T-helper 17 cell (primary cell): ENCODE results near the gene POU2AF3. TPM values are rescaled to one million over a fixed set of nuclear protein-coding genes. Genes with fewer than 3 reads are reported as not detected.
"Not testable (repeated sequence)": the region's sequence is repeated elsewhere in the genome, so short reads cannot be mapped to it uniquely, and the experiment has no call there.

Experiments
- ATAC-seq: fragments of 150-1000 bp; cut with Tn5 transposase; 2 replicates; pipeline ENCODE4 v1.10.0; 2021; ENCODE audit warnings: mild to moderate bottlenecking, moderate library complexity
- DNase-seq, 3 donors: peaks; one replicate each; pipeline versions ENCODE4 v3.0.0 to v3.0.0-alpha.2; 2020 to 2021
- H3K9me3 ChIP-seq: one replicate; pipeline ENCODE4 v1.7.0; 2013; ENCODE audit warnings: low read length, mild to moderate bottlenecking; ENCODE audit not compliant: control insufficient read depth, poor library complexity, severe bottlenecking
- H3K27ac Mint-ChIP-seq: one replicate; pipeline ENCODE4 v1.8.0; 2022; ENCODE audit warnings: mild to moderate bottlenecking, moderate library complexity, mixed read lengths
- H3K27me3 Mint-ChIP-seq: one replicate; pipeline ENCODE4 v1.8.0; 2022; ENCODE audit warnings: mixed read lengths
- H3K36me3 Mint-ChIP-seq: one replicate; pipeline ENCODE4 v1.8.0; 2022; ENCODE audit warnings: low read depth, mixed read lengths
- H3K4me1 Mint-ChIP-seq: one replicate; pipeline ENCODE4 v1.8.0; 2022; ENCODE audit warnings: mild to moderate bottlenecking, mixed read lengths
- H3K4me3 Mint-ChIP-seq: one replicate; pipeline ENCODE4 v1.8.0; 2022; ENCODE audit warnings: mild to moderate bottlenecking, moderate library complexity, mixed read lengths
- total RNA-seq, 4 donors: library from RNA in 2 of 4; stranded (reverse) in 2 of 4; gene quantifications; one replicate each; pipeline ENCODE4 v1.2.3 and lab custom pipeline; 2022 to 2026

The POU2AF3 gene
- total RNA-seq, 2 donors from 2014 or later: not detected

- H3K27ac Mint-ChIP-seq: peak overlapping the region; percentile 19
- H3K4me1 Mint-ChIP-seq: peaks cover 2% of the 10 kb centered on the region
- H3K27me3 Mint-ChIP-seq: peaks cover 7% of the 10 kb centered on the region
- no peak overlapping the region for H3K4me3 Mint-ChIP-seq
- no peaks in the 10 kb centered on the region for H3K36me3 Mint-ChIP-seq
- DNase-seq (no peak), ATAC-seq (no peak)
- no peaks in the 10 kb centered on the region for H3K9me3 ChIP-seq
Observed at GRCh38 chr11:111283945-111284481, 14.3 kb upstream of the POU2AF3 start.

DNA sequence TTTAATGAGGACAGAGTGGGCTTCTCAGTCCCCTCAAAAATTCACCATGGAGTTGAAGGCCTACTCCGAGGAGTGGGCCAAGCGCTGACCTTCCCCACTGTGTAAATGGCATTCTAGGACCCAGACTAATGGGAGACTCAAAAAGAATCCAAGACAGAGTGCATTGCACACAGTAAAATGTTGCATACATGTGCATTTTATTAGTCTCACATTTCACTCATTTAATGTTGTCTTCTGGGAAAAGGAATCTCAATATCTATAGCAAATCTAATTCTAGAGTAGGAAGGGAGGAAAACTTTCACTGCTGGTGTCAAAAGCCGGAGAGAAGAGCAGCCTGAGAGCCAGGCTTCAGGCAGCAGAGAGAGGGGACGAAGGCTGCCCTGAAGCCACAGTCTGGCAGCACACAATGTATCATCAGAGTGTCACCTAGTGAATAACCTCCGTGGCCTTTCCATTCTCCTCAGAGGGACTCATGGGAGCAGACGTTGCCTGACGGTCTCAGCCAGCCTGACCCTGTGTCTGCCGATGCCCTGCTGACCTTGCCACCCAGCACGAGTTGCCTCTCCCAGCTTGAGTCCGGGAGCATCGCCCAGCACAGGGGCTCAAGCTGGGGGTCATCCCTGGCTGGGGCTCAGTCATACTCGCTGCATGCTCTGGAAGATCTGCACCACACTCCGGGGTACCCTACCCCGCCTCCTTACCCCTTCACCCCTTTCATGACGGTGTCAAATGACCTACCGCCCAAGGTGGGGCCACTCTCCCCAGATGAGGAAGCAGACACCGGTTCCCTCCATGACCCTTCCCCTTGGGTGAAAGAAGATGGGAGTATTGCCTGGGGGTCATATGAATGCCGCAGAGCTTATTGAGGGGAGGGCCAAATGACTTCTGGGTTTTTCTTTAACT lies 12.9 kb upstream of the POU2AF3 start:
- ATAC-seq: no peak
- DNase-seq: no peak
- H3K4me1 Mint-ChIP-seq: no peaks in the 10 kb centered on the region

DNA sequence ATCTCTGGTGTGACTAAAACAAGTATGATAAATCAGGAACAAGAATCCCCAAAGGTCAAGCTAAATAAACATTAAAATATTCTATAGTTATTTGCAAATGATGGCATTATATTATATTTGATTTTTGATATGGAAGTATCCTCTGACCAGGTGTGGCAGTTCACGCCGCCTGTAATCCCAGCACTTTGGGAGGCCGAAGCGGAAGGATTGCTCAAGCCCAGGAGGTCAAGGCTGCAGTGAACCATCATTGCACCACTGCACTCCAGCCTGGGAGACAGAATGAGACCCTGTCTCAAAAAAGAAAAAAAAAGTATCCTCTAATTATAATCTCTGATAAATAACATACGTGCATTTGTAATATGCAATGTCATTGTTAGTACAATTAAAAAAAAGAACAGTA lies 6.6 kb upstream of the POU2AF3 start:
- peaks cover 28% of the 10 kb centered on the region for H3K27me3 Mint-ChIP-seq
- no peak for ATAC-seq
- no peak overlapping the region for H3K27ac Mint-ChIP-seq
- DNase-seq: no peak
- no peak overlapping the region for H3K4me3 Mint-ChIP-seq
- H3K36me3 Mint-ChIP-seq: peaks cover 2% of the 10 kb centered on the region
- no peaks in the 10 kb centered on the region for H3K9me3 ChIP-seq
- H3K4me1 Mint-ChIP-seq: peaks cover 3% of the 10 kb centered on the region

More for the DNA sequence above, 12.9 kb upstream of the POU2AF3 start:
- Mint-ChIP-seq H3K27ac (no peak overlapping the region), H3K4me3 (no peak overlapping the region), H3K27me3 (peaks cover 11% of the 10 kb centered on the region), H3K36me3 (no peaks in the 10 kb centered on the region)
- H3K9me3 ChIP-seq: no peaks in the 10 kb centered on the region

DNA sequence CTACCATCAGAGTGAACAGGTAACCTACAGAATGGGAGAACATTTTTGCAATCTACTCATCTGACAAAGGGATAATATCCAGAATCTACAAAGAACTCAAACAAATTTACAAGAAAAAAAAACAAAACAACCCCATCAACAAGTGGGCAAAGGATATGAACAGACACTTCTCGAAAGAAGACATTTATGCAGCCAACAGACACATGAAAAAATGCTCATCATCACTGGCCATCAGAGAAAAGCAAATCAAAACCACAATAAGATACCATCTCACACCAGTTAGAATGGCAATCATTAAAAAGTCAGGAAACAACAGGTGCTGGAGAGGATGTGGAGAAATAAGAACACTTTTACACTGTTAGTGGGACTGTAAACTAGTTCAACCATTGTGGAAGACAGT lies 5.9 kb upstream of the POU2AF3 start:
- not testable (repeated sequence) for DNase-seq, H3K4me1 Mint-ChIP-seq, ATAC-seq, H3K4me3 Mint-ChIP-seq, H3K36me3 Mint-ChIP-seq, H3K9me3 ChIP-seq, H3K27ac Mint-ChIP-seq
- H3K27me3 Mint-ChIP-seq: peaks cover 32% of the 10 kb centered on the region

GRCh38 chr11:111296196-111296595 lies 2.1 kb upstream of the POU2AF3 start:
- Mint-ChIP-seq H3K27me3 (peaks cover 37% of the 10 kb centered on the region), H3K4me1 (peaks cover 3% of the 10 kb centered on the region), H3K27ac (no peak overlapping the region), H3K4me3 (no peak overlapping the region), H3K36me3 (peaks cover 2% of the 10 kb centered on the region)
- no peak for DNase-seq
- ATAC-seq: no peak
- H3K9me3 ChIP-seq: no peaks in the 10 kb centered on the region

DNA sequence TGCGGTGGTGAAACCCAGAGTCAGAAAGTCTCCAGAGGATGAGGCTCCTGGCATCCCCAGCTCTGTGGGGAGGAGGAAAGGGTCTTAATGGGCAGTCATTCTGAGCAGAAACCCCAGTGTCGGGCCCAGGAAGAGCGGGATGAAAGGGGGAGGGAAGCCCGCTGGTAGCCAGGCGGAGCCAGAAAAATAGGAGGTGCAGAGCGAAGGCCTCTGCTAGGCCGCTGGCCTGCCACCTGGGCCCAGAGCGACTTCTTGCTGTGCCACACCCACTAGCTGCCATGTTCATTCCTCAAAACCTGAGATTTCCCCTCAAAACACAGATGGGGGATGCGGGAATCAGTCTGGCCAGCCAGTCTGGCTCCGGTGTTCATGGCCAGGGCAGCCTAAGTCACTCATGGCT lies 650 bp upstream of the POU2AF3 start:
- no peak for ATAC-seq

GRCh38 chr11:111299101-111300026 lies 1.0 kb downstream of the POU2AF3 start:
- ATAC-seq (no peak), DNase-seq (no peak)
- peak overlapping the region; percentile 25 for H3K4me3 Mint-ChIP-seq
- H3K27ac Mint-ChIP-seq: no peak overlapping the region
- H3K36me3 Mint-ChIP-seq: peaks cover 2% of the 10 kb centered on the region
- peaks cover 43% of the 10 kb centered on the region for H3K27me3 Mint-ChIP-seq
- H3K9me3 ChIP-seq: no peaks in the 10 kb centered on the region
- peaks cover 3% of the 10 kb centered on the region for H3K4me1 Mint-ChIP-seq

More for the DNA sequence above, 650 bp upstream of the POU2AF3 start:
- Mint-ChIP-seq H3K4me1 (peaks cover 3% of the 10 kb centered on the region), H3K4me3 (peak overlapping the region; percentile 58), H3K27me3 (peaks cover 43% of the 10 kb centered on the region), H3K27ac (no peak overlapping the region), H3K36me3 (peaks cover 2% of the 10 kb centered on the region)
- DNase-seq: no peak
- H3K9me3 ChIP-seq: no peaks in the 10 kb centered on the region

GRCh38 chr11:111300569-111300968 lies 2.2 kb downstream of the POU2AF3 start:
- H3K9me3 ChIP-seq: no peaks in the 10 kb centered on the region
- Mint-ChIP-seq H3K27ac (no peak overlapping the region), H3K27me3 (peaks cover 50% of the 10 kb centered on the region), H3K4me1 (peaks cover 3% of the 10 kb centered on the region), H3K36me3 (peaks cover 2% of the 10 kb centered on the region), H3K4me3 (no peak overlapping the region)
- DNase-seq (no peak), ATAC-seq (no peak)

DNA sequence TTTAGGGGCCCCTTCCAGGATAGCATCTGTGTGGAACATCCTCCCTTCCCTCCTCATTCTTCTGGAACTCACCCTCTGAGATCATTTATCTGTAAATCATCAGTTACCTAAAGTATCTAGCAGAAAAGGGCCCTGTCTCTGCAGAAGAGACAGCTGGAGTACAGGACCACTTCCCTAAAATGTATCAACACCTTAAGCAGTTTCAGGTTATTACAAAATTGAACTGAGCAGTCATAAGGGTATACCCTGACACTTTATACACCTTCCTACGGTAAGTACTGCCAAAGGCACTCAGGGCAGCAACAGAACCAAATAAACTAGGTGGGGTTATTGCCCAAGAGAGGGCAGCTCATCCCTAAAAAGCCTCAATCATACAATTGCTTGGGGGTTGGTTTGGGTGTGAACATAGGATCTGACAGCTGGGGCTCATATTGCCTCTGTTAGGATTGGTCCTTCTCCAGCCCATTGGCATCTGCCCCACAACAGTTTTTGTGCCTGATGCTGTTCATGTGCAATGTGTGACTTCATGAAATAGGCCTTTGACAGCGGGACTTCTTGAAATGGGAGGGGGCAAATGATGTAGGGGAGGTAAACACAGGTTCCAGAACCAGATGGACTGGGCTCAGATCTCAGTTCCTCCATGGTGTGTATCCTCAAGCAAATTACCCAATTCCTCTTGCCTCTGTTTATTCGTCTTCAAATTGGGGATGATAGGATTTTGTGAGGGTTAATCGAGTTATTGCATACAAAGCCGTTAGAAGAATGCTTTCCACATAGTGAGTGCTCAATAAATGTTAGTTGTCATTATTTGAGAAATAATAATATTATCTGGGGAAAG lies 2.9 kb downstream of the POU2AF3 start:
- peaks cover 56% of the 10 kb centered on the region for H3K27me3 Mint-ChIP-seq
- peaks cover 3% of the 10 kb centered on the region for H3K4me1 Mint-ChIP-seq

GRCh38 chr11:111301842-111302118 lies 3.4 kb downstream of the POU2AF3 start:
- Mint-ChIP-seq H3K27ac (no peak overlapping the region), H3K4me1 (no peaks in the 10 kb centered on the region), H3K36me3 (no peaks in the 10 kb centered on the region), H3K4me3 (no peak overlapping the region), H3K27me3 (peaks cover 56% of the 10 kb centered on the region)
- no peak for ATAC-seq
- no peak for DNase-seq
- no peaks in the 10 kb centered on the region for H3K9me3 ChIP-seq

More for the DNA sequence above, 2.9 kb downstream of the POU2AF3 start:
- DNase-seq (no peak), ATAC-seq (no peak)
- Mint-ChIP-seq H3K36me3 (peaks cover 2% of the 10 kb centered on the region), H3K27ac (no peak overlapping the region), H3K4me3 (no peak overlapping the region)
- no peaks in the 10 kb centered on the region for H3K9me3 ChIP-seq

- H3K9me3 ChIP-seq: no peaks in the 10 kb centered on the region
- H3K4me1 Mint-ChIP-seq: no peaks in the 10 kb centered on the region
- H3K36me3 Mint-ChIP-seq: no peaks in the 10 kb centered on the region
- no peak for ATAC-seq
- no peak overlapping the region for H3K4me3 Mint-ChIP-seq
- no peak overlapping the region for H3K27ac Mint-ChIP-seq
- DNase-seq: no peak
- peaks cover 57% of the 10 kb centered on the region for H3K27me3 Mint-ChIP-seq
Observed at GRCh38 chr11:111302298-111302697, 4.0 kb downstream of the POU2AF3 start.

GRCh38 chr11:111303461-111303860 lies 5.1 kb downstream of the POU2AF3 start:
- no peak overlapping the region for H3K4me3 Mint-ChIP-seq
- no peak for ATAC-seq
- no peak overlapping the region for H3K27ac Mint-ChIP-seq
- H3K36me3 Mint-ChIP-seq: no peaks in the 10 kb centered on the region
- H3K9me3 ChIP-seq: no peaks in the 10 kb centered on the region
- H3K4me1 Mint-ChIP-seq: no peaks in the 10 kb centered on the region
- peaks cover 61% of the 10 kb centered on the region for H3K27me3 Mint-ChIP-seq
- no peak for DNase-seq
